Prostate gland (tissue), 2 donors: ENCODE data around the gene OLFM2. TPM values are rescaled to one million over a fixed set of nuclear protein-coding genes. Genes with fewer than 3 reads are reported as not detected.

Experiments
- DNase-seq: peaks from one replicate; pipeline ENCODE4 v3.0.0-alpha.2; 2019; ENCODE audit warnings: low spot score
- H3K27ac ChIP-seq, 2 donors: fragments of 200-600 bp; sonication (generic); 2 replicates each; pipeline ENCODE4 v1.5.1; 2017 to 2019
- H3K27me3 ChIP-seq: fragments of 200-600 bp; sonication (generic); replicated peaks from 2 replicates; pipeline ENCODE4 v1.5.1; 2019; ENCODE audit not compliant: insufficient read depth
- H3K36me3 ChIP-seq, 2 donors: fragments of 200-600 bp; sonication (generic); 1 replicate in 1 of 2; 2 replicates in 1 of 2; pipeline versions ENCODE4 v1.5.1 to v1.8.1; 2017 to 2019
- H3K4me1 ChIP-seq: fragments of 200-600 bp; sonication (generic); replicated peaks from 2 replicates; pipeline ENCODE4 v1.5.1; 2019
- H3K4me3 ChIP-seq, 2 donors: fragments of 200-600 bp; sonication (generic); 2 replicates each; pipeline ENCODE4 v1.5.1; 2017 to 2019
- H3K9me3 ChIP-seq: fragments of 200-600 bp; sonication (generic); 2 replicates; pipeline ENCODE4 v1.5.1; 2017
- CTCF ChIP-seq, 4 experiments: fragments of 200-600 bp in 2 of 4; fragments of 450-650 bp in 2 of 4; sonication (generic) in 2 of 4; IDR thresholded peaks; 1 replicate in 3 of 4; 2 replicates in 1 of 4; pipeline ENCODE4 v1.5.1; 2016 to 2019; ENCODE audit warnings: antibody characterized with exemption in 4 of 4, mild to moderate bottlenecking in 2 of 4, moderate library complexity in 2 of 4
- POLR2A ChIP-seq: fragments of 450-650 bp; IDR thresholded peaks from one replicate; pipeline ENCODE4 v1.6.1; 2016; ENCODE audit warnings: antibody characterized with exemption, mild to moderate bottlenecking
- POLR2AphosphoS5 ChIP-seq: sonication (generic); formaldehyde crosslinking; IDR thresholded peaks from one replicate; pipeline ENCODE4 v1.6.1; 2017; ENCODE audit warnings: antibody characterized with exemption
- WGBS: methylation state at CpG from one replicate; pipeline ENCODE4 v1.1.5; 2018; 5-methylcytosine and 5-hydroxymethylcytosine counted together
- intact Hi-C: fragments of 100-400 bp; cut with DNase I; formaldehyde crosslinking; loops from one replicate; pipeline ENCODE4 v1.14.2; 2022
- total RNA-seq, 2 donors: library from RNA; depleted of rRNA; stranded (reverse); fragments of >200 nt; gene quantifications; one replicate each; pipeline ENCODE4 v1.1.0, GENCODE V29; 2016

The OLFM2 gene
- total RNA-seq, 2 donors from 2014 or later: 10.6 to 19.5 TPM

DNA sequence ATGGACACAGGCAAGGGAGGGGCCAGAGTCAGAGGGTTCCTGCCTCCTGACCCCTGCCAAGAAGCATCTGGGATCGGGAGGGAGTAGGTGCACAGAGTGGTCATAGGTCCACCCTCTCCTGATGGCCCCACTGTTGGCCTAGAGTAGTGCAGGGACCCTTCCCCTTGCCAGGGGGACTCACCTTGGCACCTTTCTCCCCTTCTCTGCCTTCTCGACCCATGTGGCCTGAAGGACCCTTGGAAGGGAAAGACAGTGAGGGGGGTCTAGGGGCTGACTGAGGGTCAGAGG, 33.3 kb upstream of the OLFM2 start:
- DNase-seq: no peak
- no peak overlapping the region for H3K27ac ChIP-seq
- no peaks in the 10 kb centered on the region for H3K36me3 ChIP-seq
- WGBS: 87% methylated on average over 2 of the region's 2 CpGs
- H3K4me3 ChIP-seq: no peak overlapping the region
- TF ChIP-seq POLR2A: no peak
- TF ChIP-seq POLR2AphosphoS5: no peak
- no peak for TF ChIP-seq CTCF (IDR thresholded peaks at IDR 0.05)
- H3K9me3 ChIP-seq: no peaks in the 10 kb centered on the region
- H3K27me3 ChIP-seq: no peaks in the 10 kb centered on the region
- intact Hi-C loops: no loop called here
- H3K4me1 ChIP-seq: no peaks in the 10 kb centered on the region

- Histone ChIP-seq H3K9me3 (no peaks in the 10 kb centered on the region), H3K4me3 (no peak overlapping the region), H3K27me3 (no peaks in the 10 kb centered on the region), H3K27ac (no peak overlapping the region), H3K4me1 (no peaks in the 10 kb centered on the region), H3K36me3 (no peaks in the 10 kb centered on the region)
- WGBS: 61% methylated on average over 6 of the region's 8 CpGs
- TF ChIP-seq CTCF (IDR thresholded peaks at IDR 0.05) (no peak), POLR2AphosphoS5 (no peak), POLR2A (no peak)
- DNase-seq: no peak
- intact Hi-C loops: no loop called here
Measured at GRCh38 chr19:9968820-9969687, 32.7 kb upstream of the OLFM2 start.

DNA sequence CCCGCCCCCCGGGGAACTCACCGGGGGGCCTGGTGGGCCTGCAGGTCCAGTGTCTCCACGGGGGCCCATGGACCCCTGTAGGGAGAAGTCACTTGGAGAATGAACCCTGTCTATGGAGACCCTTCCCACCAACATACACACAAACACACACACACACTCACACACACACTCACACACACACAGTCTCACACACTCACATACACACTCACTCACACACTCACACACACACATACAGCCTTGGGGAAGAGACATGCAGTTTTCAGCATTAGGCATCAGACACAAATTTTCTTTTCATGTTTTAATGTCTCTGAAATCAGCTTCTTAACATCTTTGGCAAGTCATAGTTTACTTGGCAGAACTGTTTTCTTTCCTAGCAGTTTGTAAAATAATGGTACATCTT, 31.0 kb upstream of the OLFM2 start:
- WGBS: 38% methylated on average over 4 of the region's 4 CpGs
- Histone ChIP-seq H3K36me3 (no peaks in the 10 kb centered on the region), H3K27ac (no peak overlapping the region), H3K9me3 (no peaks in the 10 kb centered on the region), H3K4me3 (no peak overlapping the region), H3K27me3 (no peaks in the 10 kb centered on the region), H3K4me1 (no peaks in the 10 kb centered on the region)
- DNase-seq: no peak
- intact Hi-C loops: no loop called here
- no peak for TF ChIP-seq POLR2AphosphoS5
- no peak for TF ChIP-seq POLR2A
- TF ChIP-seq CTCF (IDR thresholded peaks at IDR 0.05): no peak

- intact Hi-C loops: no loop called here
- Histone ChIP-seq H3K4me1 (no peaks in the 10 kb centered on the region), H3K4me3 (no peak overlapping the region), H3K9me3 (no peaks in the 10 kb centered on the region), H3K36me3 (no peaks in the 10 kb centered on the region), H3K27me3 (no peaks in the 10 kb centered on the region), H3K27ac (no peak overlapping the region)
- DNase-seq: no peak
- TF ChIP-seq POLR2A: no peak
- TF ChIP-seq CTCF (IDR thresholded peaks at IDR 0.05): no peak
- TF ChIP-seq POLR2AphosphoS5: no peak
- 18% methylated on average over 23 of the region's 29 CpGs for WGBS
Measured at GRCh38 chr19:9966448-9966847, 30.1 kb upstream of the OLFM2 start.

DNA sequence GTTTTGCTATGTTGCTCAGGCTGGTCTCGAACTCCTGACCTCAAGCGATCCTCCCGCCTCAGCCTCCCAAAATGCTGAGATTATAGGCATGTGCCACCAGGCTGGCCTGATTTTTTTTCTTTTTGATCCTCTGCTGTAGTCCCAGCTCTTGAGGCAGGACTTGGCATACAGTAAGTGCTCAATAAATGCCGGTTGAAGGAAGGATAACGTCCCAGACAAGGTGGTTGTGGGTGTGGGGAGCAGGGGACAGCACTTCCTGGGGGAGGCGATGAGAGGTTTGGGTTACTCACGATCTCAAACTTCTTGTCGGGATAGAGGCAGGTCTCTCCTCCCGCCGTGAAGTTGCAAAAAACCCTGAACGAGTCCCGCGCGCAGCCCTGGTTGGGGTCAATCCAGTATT, 29.7 kb upstream of the OLFM2 start:
- Histone ChIP-seq H3K27me3 (no peaks in the 10 kb centered on the region), H3K36me3 (no peaks in the 10 kb centered on the region), H3K9me3 (no peaks in the 10 kb centered on the region), H3K27ac (no peak overlapping the region), H3K4me1 (no peaks in the 10 kb centered on the region), H3K4me3 (no peak overlapping the region)
- intact Hi-C loops: no loop called here
- WGBS: 48% methylated on average over 11 of the region's 14 CpGs
- no peak for TF ChIP-seq POLR2A
- no peak for TF ChIP-seq CTCF (IDR thresholded peaks at IDR 0.05)
- TF ChIP-seq POLR2AphosphoS5: no peak
- no peak for DNase-seq
